Spleen (tissue), 7 donors: ENCODE data around the gene TAF4.

Source experiments
- POLR2A ChIP-seq, 3 donors: fragments of 450-650 bp; IDR thresholded peaks; one replicate each; pipeline ENCODE4 v1.5.1; 2017; ENCODE audit warnings: antibody characterized with exemption in 3 of 3, mild to moderate bottlenecking in 1 of 3
- TF ChIP-seq, protein P1 (sequence below), 11 experiments: fragments of 200-600 bp in 7 of 11; fragments of 450-650 bp in 4 of 11; sonication (generic) in 4 of 11; IDR thresholded peaks in 8 of 11; conservative IDR thresholded peaks in 3 of 11; 1 replicate in 7 of 11; 2 replicates in 4 of 11; pipeline versions ENCODE4 v1.4.0 to v1.8.0; 2016 to 2021; ENCODE audit warnings: antibody characterized with exemption in 11 of 11, inconsistent platforms in 4 of 11, mild to moderate bottlenecking in 1 of 11
- donor health status: DM: no; HTN: no; CAD: no; lungs with moderate emphysema.
- donor health status: DM: no; HTN: no; CAD: no.
- donor health status: DM: no; HTN: no; CAD: no.

DNA sequence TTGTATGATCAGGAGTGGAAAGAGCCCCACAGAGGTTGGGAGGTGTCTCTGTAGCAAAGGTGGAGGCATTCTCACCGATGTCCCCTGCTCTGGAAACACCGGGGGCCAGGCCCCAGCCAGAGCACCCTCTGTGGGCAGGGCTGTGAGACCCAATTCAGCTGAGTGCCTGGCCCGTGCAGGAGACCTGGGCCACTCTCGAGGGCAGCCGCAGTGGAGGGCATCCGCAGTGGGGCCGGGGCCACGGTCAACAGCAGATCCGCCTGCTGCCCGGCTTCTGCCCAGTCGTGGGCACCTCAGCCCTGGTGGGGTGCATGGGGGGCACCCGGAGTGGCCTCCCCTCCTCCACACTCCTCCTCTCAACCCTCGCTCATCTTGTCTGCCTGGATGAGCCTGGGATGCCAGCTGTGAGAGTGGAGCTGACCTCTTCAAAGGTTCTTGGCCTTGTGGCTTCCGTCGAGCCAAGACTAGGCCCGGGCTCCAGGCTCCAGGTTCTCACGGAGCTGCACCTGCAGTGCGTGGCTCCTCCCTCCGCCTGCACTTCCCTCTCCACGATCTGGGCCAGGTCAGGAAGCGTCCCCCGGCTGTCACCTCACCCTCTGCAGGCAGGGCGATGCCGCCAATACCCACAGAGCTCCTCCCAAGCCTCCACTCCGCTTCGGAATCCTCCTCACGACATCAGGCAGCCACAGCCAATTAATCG, 134.8 kb downstream of the TAF4 start:
- TF ChIP-seq, protein P1, sequence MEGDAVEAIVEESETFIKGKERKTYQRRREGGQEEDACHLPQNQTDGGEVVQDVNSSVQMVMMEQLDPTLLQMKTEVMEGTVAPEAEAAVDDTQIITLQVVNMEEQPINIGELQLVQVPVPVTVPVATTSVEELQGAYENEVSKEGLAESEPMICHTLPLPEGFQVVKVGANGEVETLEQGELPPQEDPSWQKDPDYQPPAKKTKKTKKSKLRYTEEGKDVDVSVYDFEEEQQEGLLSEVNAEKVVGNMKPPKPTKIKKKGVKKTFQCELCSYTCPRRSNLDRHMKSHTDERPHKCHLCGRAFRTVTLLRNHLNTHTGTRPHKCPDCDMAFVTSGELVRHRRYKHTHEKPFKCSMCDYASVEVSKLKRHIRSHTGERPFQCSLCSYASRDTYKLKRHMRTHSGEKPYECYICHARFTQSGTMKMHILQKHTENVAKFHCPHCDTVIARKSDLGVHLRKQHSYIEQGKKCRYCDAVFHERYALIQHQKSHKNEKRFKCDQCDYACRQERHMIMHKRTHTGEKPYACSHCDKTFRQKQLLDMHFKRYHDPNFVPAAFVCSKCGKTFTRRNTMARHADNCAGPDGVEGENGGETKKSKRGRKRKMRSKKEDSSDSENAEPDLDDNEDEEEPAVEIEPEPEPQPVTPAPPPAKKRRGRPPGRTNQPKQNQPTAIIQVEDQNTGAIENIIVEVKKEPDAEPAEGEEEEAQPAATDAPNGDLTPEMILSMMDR (IDR thresholded peaks at IDR 0.05 in 8 of 11, conservative IDR thresholded peaks at IDR 0.05 in 3 of 11), result no peak
- no peak for TF ChIP-seq POLR2A (IDR thresholded peaks at IDR 0.05)
